Prostate gland (tissue), 2 donors: ENCODE results near the gene BHMT2. TPM values are rescaled to one million over a fixed set of nuclear protein-coding genes. Genes with fewer than 3 reads are reported as not detected.

Source experiments
- DNase-seq: peaks from one replicate; pipeline ENCODE4 v3.0.0-alpha.2; 2019; ENCODE audit warnings: low spot score
- H3K27ac ChIP-seq, 2 donors: fragments of 200-600 bp; sonication (generic); 2 replicates each; pipeline ENCODE4 v1.5.1; 2017 to 2019
- H3K27me3 ChIP-seq: fragments of 200-600 bp; sonication (generic); replicated peaks from 2 replicates; pipeline ENCODE4 v1.5.1; 2019; ENCODE audit not compliant: insufficient read depth
- H3K36me3 ChIP-seq, 2 donors: fragments of 200-600 bp; sonication (generic); 1 replicate in 1 of 2; 2 replicates in 1 of 2; pipeline versions ENCODE4 v1.5.1 to v1.8.1; 2017 to 2019
- H3K4me1 ChIP-seq: fragments of 200-600 bp; sonication (generic); replicated peaks from 2 replicates; pipeline ENCODE4 v1.5.1; 2019
- H3K4me3 ChIP-seq, 2 donors: fragments of 200-600 bp; sonication (generic); 2 replicates each; pipeline ENCODE4 v1.5.1; 2017 to 2019
- H3K9me3 ChIP-seq: fragments of 200-600 bp; sonication (generic); 2 replicates; pipeline ENCODE4 v1.5.1; 2017
- CTCF ChIP-seq, 4 experiments: fragments of 200-600 bp in 2 of 4; fragments of 450-650 bp in 2 of 4; sonication (generic) in 2 of 4; IDR thresholded peaks; 1 replicate in 3 of 4; 2 replicates in 1 of 4; pipeline ENCODE4 v1.5.1; 2016 to 2019; ENCODE audit warnings: antibody characterized with exemption in 4 of 4, mild to moderate bottlenecking in 2 of 4, moderate library complexity in 2 of 4
- POLR2A ChIP-seq: fragments of 450-650 bp; IDR thresholded peaks from one replicate; pipeline ENCODE4 v1.6.1; 2016; ENCODE audit warnings: antibody characterized with exemption, mild to moderate bottlenecking
- POLR2AphosphoS5 ChIP-seq: sonication (generic); formaldehyde crosslinking; IDR thresholded peaks from one replicate; pipeline ENCODE4 v1.6.1; 2017; ENCODE audit warnings: antibody characterized with exemption
- WGBS: methylation state at CpG from one replicate; pipeline ENCODE4 v1.1.5; 2018; 5-methylcytosine and 5-hydroxymethylcytosine counted together
- intact Hi-C: fragments of 100-400 bp; cut with DNase I; formaldehyde crosslinking; loops from one replicate; pipeline ENCODE4 v1.14.2; 2022
- total RNA-seq, 2 donors: library from RNA; depleted of rRNA; stranded (reverse); fragments of >200 nt; gene quantifications; one replicate each; pipeline ENCODE4 v1.1.0, GENCODE V29; 2016

The BHMT2 gene
- total RNA-seq, 2 donors from 2014 or later = 4.0 to 7.4 TPM

DNA sequence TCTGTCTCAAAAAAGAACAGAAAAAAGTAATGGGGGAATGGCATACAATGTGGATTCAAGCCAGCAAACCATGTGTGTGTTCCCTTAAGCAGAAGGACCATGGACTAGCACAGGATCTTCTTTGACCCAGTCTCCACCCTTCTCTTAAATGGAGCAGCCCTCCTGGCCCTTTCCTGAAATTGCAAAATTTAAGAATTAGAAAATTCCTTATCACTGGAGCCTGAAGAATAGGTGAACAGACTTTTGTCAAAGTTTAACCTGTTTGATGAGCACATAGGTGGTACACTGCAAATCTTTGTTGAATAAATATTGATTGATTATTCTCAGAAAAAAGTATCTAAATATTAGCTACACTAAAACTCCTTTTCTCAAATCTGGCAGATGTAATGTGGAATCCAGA is 12.7 kb upstream of the BHMT2 start:
- TF ChIP-seq POLR2AphosphoS5 (no peak), POLR2A (no peak)
- no peaks in the 10 kb centered on the region for H3K36me3 ChIP-seq
- H3K4me1 ChIP-seq = no peaks in the 10 kb centered on the region
- intact Hi-C loops = no loop called here
- H3K27ac ChIP-seq = no peak overlapping the region
- H3K27me3 ChIP-seq = no peaks in the 10 kb centered on the region
- no peak for DNase-seq
- no peak overlapping the region for H3K4me3 ChIP-seq
- H3K9me3 ChIP-seq = no peaks in the 10 kb centered on the region

DNA sequence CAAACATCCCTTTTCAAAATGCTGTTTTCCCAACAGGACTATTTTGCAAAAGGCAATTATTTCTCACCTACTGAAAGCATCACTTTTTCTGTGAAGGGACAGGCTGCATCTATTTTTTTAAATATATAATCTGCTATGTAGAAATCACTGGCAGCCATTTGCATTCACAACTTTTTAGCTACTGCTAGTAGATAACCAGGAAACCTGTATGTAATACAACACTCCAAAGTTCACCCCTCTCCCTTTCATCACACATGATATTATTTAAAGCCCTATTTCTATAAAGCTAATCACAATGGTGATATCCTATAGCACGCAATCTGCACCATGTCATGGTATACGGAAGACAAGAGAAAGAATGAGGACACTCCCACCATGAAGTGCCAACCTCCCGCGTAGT is 9.9 kb upstream of the BHMT2 start:
- H3K27me3 ChIP-seq = no peaks in the 10 kb centered on the region
- WGBS = 96% methylated on average over 4 of the region's 4 CpGs
- no peaks in the 10 kb centered on the region for H3K36me3 ChIP-seq
- H3K27ac ChIP-seq = no peak overlapping the region
- H3K4me1 ChIP-seq = no peaks in the 10 kb centered on the region
- H3K4me3 ChIP-seq = no peak overlapping the region
- intact Hi-C loops = no loop called here
- H3K9me3 ChIP-seq = no peaks in the 10 kb centered on the region
- TF ChIP-seq CTCF (IDR thresholded peaks at IDR 0.05) (no peak), POLR2AphosphoS5 (no peak), POLR2A (no peak)
- DNase-seq = no peak

DNA sequence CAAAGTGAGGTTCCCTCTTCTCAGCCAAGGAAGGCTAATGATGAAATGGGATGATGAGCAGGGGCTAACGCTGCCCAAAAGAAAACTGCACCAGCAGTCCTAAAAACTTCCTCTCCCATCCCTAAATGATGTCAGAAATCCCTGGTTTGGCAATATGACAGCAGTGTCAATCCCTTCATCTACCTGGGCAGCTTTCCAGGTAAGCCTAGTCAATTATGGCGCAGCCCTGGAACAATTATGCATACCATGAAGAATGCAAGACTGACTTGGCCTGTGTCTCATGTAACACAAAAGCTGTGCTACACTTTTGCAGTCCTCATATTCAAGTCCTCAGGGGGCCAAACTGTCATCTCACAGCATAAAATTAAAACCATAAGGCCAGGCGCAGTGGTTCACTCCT is 7.1 kb upstream of the BHMT2 start:
- no peaks in the 10 kb centered on the region for H3K9me3 ChIP-seq
- no peak overlapping the region for H3K27ac ChIP-seq
- TF ChIP-seq POLR2AphosphoS5 (no peak), CTCF (IDR thresholded peaks at IDR 0.05) (no peak), POLR2A (no peak)
- H3K4me1 ChIP-seq = no peaks in the 10 kb centered on the region
- no peak overlapping the region for H3K4me3 ChIP-seq
- H3K27me3 ChIP-seq = no peaks in the 10 kb centered on the region
- WGBS = 95% methylated on average over 3 of the region's 3 CpGs
- intact Hi-C loops = no loop called here
- no peaks in the 10 kb centered on the region for H3K36me3 ChIP-seq
- DNase-seq = no peak

DNA sequence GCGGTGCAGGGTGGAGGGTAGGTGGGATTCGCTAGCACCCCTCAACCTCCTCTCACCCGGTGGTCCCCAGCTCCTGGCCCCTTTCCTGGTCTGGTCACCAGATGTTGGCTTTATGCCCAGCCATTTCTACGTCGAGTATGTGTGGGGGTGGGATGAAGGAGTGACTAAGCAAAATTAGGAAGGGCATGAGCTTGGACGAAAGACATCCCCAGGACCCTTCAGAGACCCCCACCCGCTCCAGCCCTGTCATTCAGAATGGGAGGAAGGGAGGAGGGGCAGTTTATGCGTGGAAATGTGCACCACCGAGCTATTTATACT is 742 bp downstream of the BHMT2 start:
- DNase-seq = no peak
- TF ChIP-seq POLR2A = no peak
- TF ChIP-seq POLR2AphosphoS5 = no peak
- TF ChIP-seq CTCF (IDR thresholded peaks at IDR 0.05) = no peak
- H3K4me3 ChIP-seq = peak overlapping the region in 1 of 2 donors; percentile 24
- H3K27me3 ChIP-seq = no peaks in the 10 kb centered on the region
- 47% methylated on average over 9 of the region's 9 CpGs for WGBS
- H3K36me3 ChIP-seq = no peaks in the 10 kb centered on the region
- no peaks in the 10 kb centered on the region for H3K9me3 ChIP-seq
- H3K4me1 ChIP-seq = no peaks in the 10 kb centered on the region
- intact Hi-C loops = no loop called here
- peak overlapping the region in 1 of 2 donors; percentile 20 for H3K27ac ChIP-seq

GRCh38 chr5:79074641-79075040 is 5.1 kb downstream of the BHMT2 start:
- Histone ChIP-seq H3K9me3 (no peaks in the 10 kb centered on the region), H3K4me1 (no peaks in the 10 kb centered on the region), H3K27me3 (no peaks in the 10 kb centered on the region), H3K36me3 (no peaks in the 10 kb centered on the region), H3K4me3 (no peak overlapping the region), H3K27ac (no peak overlapping the region)
- 83% methylated on average over 6 of the region's 6 CpGs for WGBS
- TF ChIP-seq POLR2AphosphoS5 = no peak
- no peak for TF ChIP-seq CTCF (IDR thresholded peaks at IDR 0.05)
- no peak for TF ChIP-seq POLR2A
- no peak for DNase-seq
- intact Hi-C loops = no loop called here
